Stimulated activated effector memory CD8-positive, alpha-beta T cell treated with anti-CD3 and anti-CD28 coated beads, Interleukin-12 subunit alpha, Interleukin-12 subunit beta, amount 100 ng/mL, for 72 hours (primary cell): Measurements from ENCODE around the gene HYOU1.
"Not testable (repeated sequence)": the region's sequence is repeated elsewhere in the genome, so short reads cannot be mapped to it uniquely, and the experiment has no call there.

Experiments used
- ATAC-seq: fragments of 150-1000 bp; cut with Tn5 transposase; 2 replicates; pipeline ENCODE4 v1.10.0; 2021
- DNase-seq, 2 donors: peaks; one replicate each; pipeline ENCODE4 v3.0.0; 2021 to 2022; ENCODE audit warnings: low spot score in 2 of 2
- H3K27ac Mint-ChIP-seq: one replicate; pipeline ENCODE4 v1.8.0; 2022; ENCODE audit warnings: mild to moderate bottlenecking, mixed read lengths
- H3K36me3 Mint-ChIP-seq: one replicate; pipeline ENCODE4 v1.8.0; 2022; ENCODE audit warnings: mild to moderate bottlenecking, mixed read lengths
- H3K4me1 Mint-ChIP-seq: one replicate; pipeline ENCODE4 v1.8.0; 2022; ENCODE audit warnings: mixed read lengths
- H3K4me3 Mint-ChIP-seq: one replicate; pipeline ENCODE4 v1.8.0; 2022; ENCODE audit warnings: mild to moderate bottlenecking, mixed read lengths
- H3K9me3 Mint-ChIP-seq: one replicate; pipeline ENCODE4 v1.8.0; 2022; ENCODE audit warnings: mixed read lengths

The HYOU1 gene

GRCh38 chr11:119038884-119039283 lies 18.1 kb downstream of the HYOU1 start:
- Mint-ChIP-seq H3K9me3 (no peaks in the 10 kb centered on the region), H3K27ac (no peak overlapping the region), H3K4me1 (peaks cover 5% of the 10 kb centered on the region)

DNA sequence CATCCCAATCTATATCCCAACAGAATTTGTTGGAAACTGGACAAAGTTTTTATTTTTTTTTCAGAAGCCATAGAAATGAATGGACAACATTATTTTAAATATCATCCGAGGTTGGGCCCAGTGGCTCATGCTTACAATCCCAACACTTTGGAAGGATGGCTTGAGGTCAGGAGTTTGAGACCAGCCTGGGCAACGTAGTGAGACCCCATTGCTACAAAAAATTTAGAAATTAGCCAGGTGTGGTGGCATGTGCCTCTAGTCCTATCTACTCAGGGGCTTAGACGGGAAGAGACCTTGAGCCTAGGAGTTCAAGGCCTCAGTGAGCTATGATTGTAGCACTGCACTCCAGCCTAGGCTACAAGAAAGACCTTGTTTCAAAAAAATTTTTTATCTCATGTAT lies 22.2 kb downstream of the HYOU1 start:
- no peaks in the 10 kb centered on the region for H3K9me3 Mint-ChIP-seq
- ATAC-seq = no peak
- no peak for DNase-seq
- no peak overlapping the region for H3K27ac Mint-ChIP-seq
- H3K4me3 Mint-ChIP-seq = no peak overlapping the region
- peaks cover 3% of the 10 kb centered on the region for H3K4me1 Mint-ChIP-seq
- no peaks in the 10 kb centered on the region for H3K36me3 Mint-ChIP-seq

More at GRCh38 chr11:119038884-119039283, 18.1 kb downstream of the HYOU1 start:
- Mint-ChIP-seq H3K4me3 (no peak overlapping the region), H3K36me3 (peaks cover 2% of the 10 kb centered on the region)
- no peak for DNase-seq
- ATAC-seq = no peak

DNA sequence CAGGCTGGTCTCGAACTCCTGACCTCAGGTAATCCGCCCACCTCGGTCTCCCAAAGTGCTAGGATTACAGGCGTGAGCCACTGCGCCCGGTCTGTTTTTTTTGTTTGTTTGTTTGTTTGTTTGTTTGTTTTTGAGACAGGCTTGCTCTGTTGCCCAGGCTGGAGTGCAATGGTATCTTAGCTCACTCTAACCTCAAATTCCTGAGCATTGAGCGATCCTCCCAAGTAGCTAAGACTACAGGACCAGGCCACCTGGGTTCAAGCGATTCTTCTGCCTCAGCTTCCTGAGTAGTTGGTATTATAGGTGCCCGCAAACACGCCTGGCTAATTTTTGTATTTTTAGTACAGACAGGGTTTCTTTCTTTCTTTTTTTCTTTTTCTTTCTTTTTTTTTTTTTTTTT lies 23.6 kb downstream of the HYOU1 start:
- H3K4me3 Mint-ChIP-seq, DNase-seq, H3K27ac Mint-ChIP-seq, H3K36me3 Mint-ChIP-seq, H3K9me3 Mint-ChIP-seq, ATAC-seq: not testable (repeated sequence)
- peaks cover 16% of the 10 kb centered on the region for H3K4me1 Mint-ChIP-seq

GRCh38 chr11:119031912-119032280 lies 25.1 kb downstream of the HYOU1 start:
- Mint-ChIP-seq H3K4me3 (no peak overlapping the region), H3K36me3 (peaks cover 13% of the 10 kb centered on the region), H3K27ac (no peak overlapping the region), H3K9me3 (no peaks in the 10 kb centered on the region), H3K4me1 (peaks cover 25% of the 10 kb centered on the region)
- ATAC-seq = no peak
- DNase-seq = no peak

DNA sequence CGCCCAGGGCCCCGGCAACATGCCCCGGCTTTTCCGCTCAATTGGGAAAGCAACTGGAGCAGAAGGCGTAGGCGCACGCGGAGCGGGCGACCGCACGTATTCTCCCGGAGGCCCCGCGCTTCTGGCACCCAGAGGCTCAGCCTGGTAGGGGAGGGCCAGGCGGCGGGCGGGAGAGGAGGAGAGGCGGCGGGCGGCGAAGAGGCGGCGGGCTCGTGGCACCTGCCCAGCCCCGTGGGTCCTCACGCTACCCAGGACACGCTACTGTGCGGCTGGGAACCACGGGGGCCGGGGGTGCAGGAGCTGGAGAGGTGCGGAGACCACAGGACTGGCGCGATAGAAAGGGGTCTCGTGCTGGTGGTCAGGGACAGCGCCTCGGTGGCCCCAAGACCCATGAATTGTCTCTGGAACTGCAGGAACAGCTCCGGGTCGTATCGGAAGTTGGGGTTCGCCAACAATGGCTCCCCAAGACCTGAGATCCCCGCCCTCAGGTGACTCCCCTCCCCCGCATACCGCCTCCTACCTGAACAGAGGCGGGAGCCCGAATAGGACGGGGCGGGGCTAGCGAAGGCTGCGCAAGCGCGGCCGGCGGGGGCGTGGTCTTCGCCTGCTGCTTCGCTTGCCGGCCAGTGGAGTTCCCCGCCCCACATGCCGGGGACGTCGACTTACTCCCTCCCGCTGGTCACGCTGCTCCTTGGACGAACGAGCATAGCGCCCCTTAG lies 26.5 kb downstream of the HYOU1 start, which contains the start of gene SLC37A4:
TSS of gene SLC37A4 (minus strand) at position 549 of the 719 bp plus-strand sequence.
- Mint-ChIP-seq H3K36me3 (peaks cover 27% of the 10 kb centered on the region), H3K4me3 (peak within 1 kb of the TSS; percentile 80), H3K27ac (peak within 1 kb of the TSS; percentile 83), H3K9me3 (no peaks in the 10 kb centered on the region), H3K4me1 (peaks cover 25% of the 10 kb centered on the region)
- ATAC-seq (peak; percentile 92), DNase-seq (peak; percentile 98 to 100)

GRCh38 chr11:119030029-119030328 lies 27.0 kb downstream of the HYOU1 start:
- H3K36me3 Mint-ChIP-seq = peaks cover 32% of the 10 kb centered on the region
- H3K4me1 Mint-ChIP-seq = peaks cover 30% of the 10 kb centered on the region
- ATAC-seq (peak; percentile 33), DNase-seq (peak in 1 of 2 donors; percentile 12)
- H3K27ac Mint-ChIP-seq = peak overlapping the region; percentile 83
- H3K4me3 Mint-ChIP-seq = peak overlapping the region; percentile 80
- H3K9me3 Mint-ChIP-seq = no peaks in the 10 kb centered on the region

- ATAC-seq = peak; percentile 55
- Mint-ChIP-seq H3K36me3 (peaks cover 37% of the 10 kb centered on the region), H3K4me3 (peak overlapping the region; percentile 80), H3K9me3 (no peaks in the 10 kb centered on the region), H3K27ac (peak overlapping the region; percentile 83), H3K4me1 (peaks cover 35% of the 10 kb centered on the region)
- DNase-seq = peak in 1 of 2 donors; percentile 19
Observed at GRCh38 chr11:119029340-119030028, 27.5 kb downstream of the HYOU1 start.

GRCh38 chr11:119029069-119029339 lies 28.0 kb downstream of the HYOU1 start:
- Mint-ChIP-seq H3K27ac (peak overlapping the region; percentile 83), H3K9me3 (no peaks in the 10 kb centered on the region), H3K4me3 (peak overlapping the region; percentile 80), H3K36me3 (peaks cover 42% of the 10 kb centered on the region), H3K4me1 (peaks cover 39% of the 10 kb centered on the region)
- ATAC-seq (no peak), DNase-seq (no peak)

DNA sequence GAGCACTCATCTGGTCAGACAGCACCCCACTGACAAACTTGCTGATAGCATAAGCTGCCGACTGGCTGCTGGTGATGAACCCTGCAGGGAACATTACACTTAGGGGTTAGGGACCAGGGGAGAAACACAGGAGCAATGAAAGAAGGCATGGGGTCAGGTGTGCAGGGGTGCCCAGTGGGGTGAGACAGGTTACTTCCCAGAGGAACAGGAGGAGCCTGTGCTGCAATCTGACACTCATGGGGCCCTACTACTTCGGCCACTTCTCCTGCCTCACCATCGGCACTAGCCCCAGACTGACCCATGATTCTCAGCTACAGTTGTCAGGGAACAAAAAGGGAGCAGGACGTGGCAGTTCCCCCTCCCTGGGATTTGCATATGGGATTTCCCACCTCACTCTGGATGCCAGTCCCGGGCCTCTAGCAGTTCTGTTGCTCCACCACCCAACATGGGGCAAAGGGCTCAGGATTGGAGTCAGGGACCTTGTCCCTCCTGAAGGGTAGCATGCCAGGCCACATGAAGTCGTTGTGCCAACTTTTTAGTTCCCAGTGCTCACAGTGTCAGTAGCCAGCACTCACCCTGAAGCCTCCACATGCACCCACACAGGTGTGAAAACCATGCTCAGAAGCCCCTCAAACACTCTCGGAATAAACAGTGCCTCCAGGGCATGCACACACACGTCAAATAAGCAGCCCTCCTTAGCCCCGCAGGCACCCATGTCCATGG lies 28.5 kb downstream of the HYOU1 start:
- no peaks in the 10 kb centered on the region for H3K9me3 Mint-ChIP-seq
- no peak for DNase-seq
- peak overlapping the region; percentile 80 for H3K4me3 Mint-ChIP-seq
- H3K4me1 Mint-ChIP-seq = peaks cover 42% of the 10 kb centered on the region
- peaks cover 47% of the 10 kb centered on the region for H3K36me3 Mint-ChIP-seq
- H3K27ac Mint-ChIP-seq = peak overlapping the region; percentile 83
- no peak for ATAC-seq

- ATAC-seq = no peak
- no peak for DNase-seq
- Mint-ChIP-seq H3K36me3 (peaks cover 54% of the 10 kb centered on the region), H3K4me1 (peaks cover 46% of the 10 kb centered on the region), H3K4me3 (no peak overlapping the region), H3K9me3 (no peaks in the 10 kb centered on the region), H3K27ac (peak overlapping the region; percentile 34)
Observed at GRCh38 chr11:119027561-119028345, 29.3 kb downstream of the HYOU1 start.

DNA sequence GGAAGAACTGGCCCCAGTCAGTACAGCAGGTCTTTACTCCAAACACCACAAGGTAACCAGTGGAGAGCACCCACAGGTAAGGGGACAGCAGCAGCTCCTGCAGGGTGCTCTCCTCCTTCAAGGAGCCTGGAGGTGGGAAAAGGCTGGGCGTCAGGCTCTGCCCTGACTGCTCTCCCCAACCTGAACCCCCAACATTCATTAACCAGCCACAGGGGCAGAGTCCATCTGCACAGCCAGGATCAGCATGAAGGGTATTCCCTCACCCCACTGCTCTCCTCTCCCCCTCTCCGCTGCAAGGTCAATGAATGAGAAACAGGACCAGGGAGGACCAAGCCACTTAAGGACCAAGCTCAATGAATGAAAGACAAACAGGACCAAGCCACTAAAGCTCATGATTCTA lies 30.0 kb downstream of the HYOU1 start:
- ATAC-seq (no peak), DNase-seq (no peak)
- Mint-ChIP-seq H3K4me1 (peaks cover 46% of the 10 kb centered on the region), H3K27ac (peak overlapping the region; percentile 34), H3K9me3 (no peaks in the 10 kb centered on the region), H3K36me3 (peaks cover 62% of the 10 kb centered on the region), H3K4me3 (no peak overlapping the region)

DNA sequence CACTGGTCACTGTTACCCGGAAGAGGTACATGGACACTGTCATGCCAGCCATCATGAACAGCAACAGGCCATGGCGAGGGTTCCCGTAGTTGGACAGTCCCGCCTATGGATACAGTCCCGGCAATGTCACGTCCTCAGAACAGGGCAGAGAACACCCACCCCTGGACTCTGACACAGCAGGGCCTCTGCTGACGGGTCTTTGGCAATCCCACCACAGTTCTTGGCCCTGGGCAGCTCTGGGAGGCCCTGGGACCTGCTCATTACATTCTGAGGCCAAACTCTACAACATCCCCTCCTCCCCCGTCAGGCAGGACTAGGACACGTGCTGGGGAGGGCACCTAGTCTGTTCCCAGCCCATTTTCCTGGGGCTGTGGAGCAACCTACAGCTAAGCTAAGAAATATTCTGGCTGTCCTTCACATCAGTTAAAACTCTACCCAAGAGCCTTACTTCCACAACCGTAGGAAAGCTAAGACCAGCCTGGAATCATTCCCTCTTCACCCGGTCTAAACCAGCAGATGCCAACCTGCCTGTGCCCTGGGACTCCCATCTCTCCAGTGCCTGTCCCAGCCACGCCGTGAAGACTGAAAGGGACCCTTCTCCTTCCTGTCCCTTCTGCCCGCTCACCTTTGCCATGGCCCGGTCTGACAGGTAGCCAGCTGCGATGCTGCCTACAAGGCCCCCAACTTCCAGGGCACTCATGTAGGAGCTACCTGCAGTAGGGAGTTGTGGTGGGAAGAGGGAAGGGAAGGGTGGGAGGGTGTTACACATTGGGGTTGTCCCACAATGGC lies 30.8 kb downstream of the HYOU1 start:
- DNase-seq (no peak), ATAC-seq (no peak)
- no peak overlapping the region for H3K4me3 Mint-ChIP-seq
- H3K9me3 Mint-ChIP-seq = no peaks in the 10 kb centered on the region
- peaks cover 70% of the 10 kb centered on the region for H3K36me3 Mint-ChIP-seq
- H3K27ac Mint-ChIP-seq = peak overlapping the region; percentile 78
- H3K4me1 Mint-ChIP-seq = peaks cover 46% of the 10 kb centered on the region

GRCh38 chr11:119025541-119025940 lies 31.5 kb downstream of the HYOU1 start:
- no peak for ATAC-seq

GRCh38 chr11:119025099-119025473 lies 31.9 kb downstream of the HYOU1 start:
- Mint-ChIP-seq H3K4me1 (peaks cover 49% of the 10 kb centered on the region), H3K4me3 (no peak overlapping the region), H3K36me3 (peaks cover 81% of the 10 kb centered on the region), H3K9me3 (no peaks in the 10 kb centered on the region), H3K27ac (peak overlapping the region; percentile 78)
- ATAC-seq = no peak
- no peak for DNase-seq

More at GRCh38 chr11:119025541-119025940, 31.5 kb downstream of the HYOU1 start:
- no peak for DNase-seq
- Mint-ChIP-seq H3K36me3 (peaks cover 76% of the 10 kb centered on the region), H3K4me3 (no peak overlapping the region), H3K4me1 (peaks cover 46% of the 10 kb centered on the region), H3K27ac (peak overlapping the region; percentile 78), H3K9me3 (no peaks in the 10 kb centered on the region)
